ENCODE measurements around the gene ANKRD33. TPM values are rescaled to one million over a fixed set of nuclear protein-coding genes. Genes with fewer than 3 reads are reported as not detected.
A peak's percentile ranks its signal among the peaks of the same experiment; 100 is the strongest.
"Not testable (repeated sequence)": the region's sequence is repeated elsewhere in the genome, so short reads cannot be mapped to it uniquely, and the experiment has no call there.

Gene ANKRD33
- total RNA-seq, 1 experiment from 2014 or later: not detected

DNA sequence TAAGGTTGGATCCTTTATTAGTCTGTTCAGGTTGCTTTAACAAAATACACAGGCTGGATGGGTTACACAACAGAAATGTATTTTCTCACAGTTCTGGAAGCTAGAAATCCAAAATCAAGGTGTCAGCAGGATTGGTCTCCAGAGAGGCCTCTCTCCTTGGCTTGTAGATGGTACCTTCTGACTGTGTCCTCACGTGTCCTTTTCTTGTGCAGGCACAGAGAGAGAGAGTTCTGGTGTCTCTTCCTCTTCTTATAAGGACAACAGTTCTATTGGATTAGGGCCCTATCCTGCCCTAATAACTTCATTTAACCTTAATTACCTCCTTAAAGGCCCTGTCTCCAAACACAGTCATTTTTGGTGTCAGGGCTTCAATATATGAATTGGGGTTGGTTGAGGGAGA is 4.6 kb upstream of the ANKRD33 start:
- Histone ChIP-seq H3K4me1 (ENCODE audit: low read length) (no peaks in the 10 kb centered on the region), H3K9ac (ENCODE audit: low read length) (no peak overlapping the region), H3K9me2 (replicated peaks; ENCODE audit: insufficient read depth, low read length) (no peaks in the 10 kb centered on the region), H2AFZ (ENCODE audit: low read length) (no peak overlapping the region), H3K79me2 (ENCODE audit: low read length) (no peaks in the 10 kb centered on the region), H3K9me3 (ENCODE audit: low read length) (no peaks in the 10 kb centered on the region), H3K27me3 (ENCODE audit: low read length) (no peaks in the 10 kb centered on the region), H3K4me3 (ENCODE audit: low read length) (no peak overlapping the region), H3K4me2 (ENCODE audit: low read depth, low read length, poor library complexity, severe bottlenecking) (no peak overlapping the region), H3K27ac (ENCODE audit: low read length) (no peak overlapping the region), H4K20me1 (ENCODE audit: insufficient read depth, low read depth, low read length) (no peaks in the 10 kb centered on the region), H3K36me3 (ENCODE audit: insufficient read depth, low read length) (no peaks in the 10 kb centered on the region)
- no peak for DNase-seq

GRCh38 chr12:51883998-51884675 is 3.8 kb upstream of the ANKRD33 start:
- Histone ChIP-seq H3K4me2 (ENCODE audit: low read depth, low read length, poor library complexity, severe bottlenecking) (no peak overlapping the region), H3K9me3 (ENCODE audit: low read length) (no peaks in the 10 kb centered on the region), H2AFZ (ENCODE audit: low read length) (no peak overlapping the region)

GRCh38 chr12:51884676-51885229 is 3.1 kb upstream of the ANKRD33 start:
- Histone ChIP-seq H3K9me2 (replicated peaks; ENCODE audit: insufficient read depth, low read length) (no peaks in the 10 kb centered on the region), H3K79me2 (ENCODE audit: low read length) (no peaks in the 10 kb centered on the region), H3K27me3 (ENCODE audit: low read length) (no peaks in the 10 kb centered on the region), H3K4me1 (ENCODE audit: low read length) (no peaks in the 10 kb centered on the region), H3K9ac (ENCODE audit: low read length) (no peak overlapping the region), H2AFZ (ENCODE audit: low read length) (no peak overlapping the region), H3K4me3 (ENCODE audit: low read length) (no peak overlapping the region), H4K20me1 (ENCODE audit: insufficient read depth, low read depth, low read length) (no peaks in the 10 kb centered on the region), H3K9me3 (ENCODE audit: low read length) (no peaks in the 10 kb centered on the region), H3K36me3 (ENCODE audit: insufficient read depth, low read length) (no peaks in the 10 kb centered on the region), H3K4me2 (ENCODE audit: low read depth, low read length, poor library complexity, severe bottlenecking) (no peak overlapping the region), H3K27ac (ENCODE audit: low read length) (no peak overlapping the region)
- no peak for DNase-seq

More at GRCh38 chr12:51883998-51884675, 3.8 kb upstream of the ANKRD33 start:
- Histone ChIP-seq H3K4me3 (ENCODE audit: low read length) (no peak overlapping the region), H4K20me1 (ENCODE audit: insufficient read depth, low read depth, low read length) (no peaks in the 10 kb centered on the region), H3K27me3 (ENCODE audit: low read length) (no peaks in the 10 kb centered on the region), H3K4me1 (ENCODE audit: low read length) (no peaks in the 10 kb centered on the region), H3K9ac (ENCODE audit: low read length) (no peak overlapping the region), H3K9me2 (replicated peaks; ENCODE audit: insufficient read depth, low read length) (no peaks in the 10 kb centered on the region), H3K36me3 (ENCODE audit: insufficient read depth, low read length) (no peaks in the 10 kb centered on the region), H3K79me2 (ENCODE audit: low read length) (no peaks in the 10 kb centered on the region), H3K27ac (ENCODE audit: low read length) (no peak overlapping the region)
- DNase-seq: no peak

GRCh38 chr12:51885294-51886020 is 2.4 kb upstream of the ANKRD33 start:
- H3K9ac ChIP-seq (ENCODE audit: low read length); H2AFZ ChIP-seq (ENCODE audit: low read length); H3K4me3 ChIP-seq (ENCODE audit: low read length); H3K9me3 ChIP-seq (ENCODE audit: low read length); H4K20me1 ChIP-seq (ENCODE audit: insufficient read depth, low read depth, low read length); H3K27me3 ChIP-seq (ENCODE audit: low read length); DNase-seq; H3K36me3 ChIP-seq (ENCODE audit: insufficient read depth, low read length); H3K27ac ChIP-seq (ENCODE audit: low read length); H3K9me2 ChIP-seq (replicated peaks; ENCODE audit: insufficient read depth, low read length); H3K79me2 ChIP-seq (ENCODE audit: low read length); H3K4me2 ChIP-seq (ENCODE audit: low read depth, low read length, poor library complexity, severe bottlenecking); H3K4me1 ChIP-seq (ENCODE audit: low read length): not testable (repeated sequence)

DNA sequence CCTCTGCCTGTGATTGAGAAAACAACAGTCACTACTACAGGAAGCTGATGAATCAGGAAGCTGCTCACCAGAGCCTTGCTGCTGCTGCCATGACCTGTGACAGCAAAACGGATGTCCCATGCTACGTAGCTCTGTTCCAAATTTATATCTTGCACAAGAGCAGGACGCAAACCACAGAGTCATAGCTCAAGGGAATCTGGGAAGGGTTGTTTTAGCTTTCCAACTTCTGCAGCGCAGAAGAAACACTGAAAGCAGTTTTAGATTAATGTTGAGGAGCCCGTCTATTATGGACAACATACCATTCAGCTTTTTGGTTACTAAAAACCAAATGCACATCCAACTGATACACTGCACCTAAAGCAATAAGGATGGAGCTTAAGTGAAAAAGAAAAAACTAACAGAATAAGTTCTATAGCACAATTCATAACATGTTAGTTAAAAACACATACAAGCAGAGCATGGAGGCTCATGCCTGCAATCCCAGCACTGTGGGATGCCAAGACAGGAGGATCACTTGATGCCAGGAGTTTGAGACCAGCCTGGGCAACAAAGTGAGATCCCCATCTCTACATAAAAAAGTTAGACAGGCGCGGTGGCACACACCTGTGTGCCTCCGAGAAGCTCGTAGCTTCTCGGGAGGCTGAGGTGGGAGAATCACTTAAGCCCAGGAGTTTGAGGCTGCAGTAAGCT is 1.7 kb upstream of the ANKRD33 start:
- Histone ChIP-seq H3K4me2 (ENCODE audit: low read depth, low read length, poor library complexity, severe bottlenecking) (no peak overlapping the region), H4K20me1 (ENCODE audit: insufficient read depth, low read depth, low read length) (no peaks in the 10 kb centered on the region), H3K27ac (ENCODE audit: low read length) (no peak overlapping the region), H3K9me3 (ENCODE audit: low read length) (no peaks in the 10 kb centered on the region), H3K9me2 (replicated peaks; ENCODE audit: insufficient read depth, low read length) (no peaks in the 10 kb centered on the region), H3K79me2 (ENCODE audit: low read length) (no peaks in the 10 kb centered on the region), H3K27me3 (ENCODE audit: low read length) (no peaks in the 10 kb centered on the region), H3K4me3 (ENCODE audit: low read length) (no peak overlapping the region), H2AFZ (ENCODE audit: low read length) (0 out of 2 replicates have a peak overlapping the region, but pooled peaks have one; percentile 3), H3K36me3 (ENCODE audit: insufficient read depth, low read length) (no peaks in the 10 kb centered on the region), H3K4me1 (ENCODE audit: low read length) (no peaks in the 10 kb centered on the region), H3K9ac (ENCODE audit: low read length) (no peak overlapping the region)
- DNase-seq: no peak

- Histone ChIP-seq H3K9ac (ENCODE audit: low read length) (no peak overlapping the region), H3K4me2 (ENCODE audit: low read depth, low read length, poor library complexity, severe bottlenecking) (no peak overlapping the region), H3K27me3 (ENCODE audit: low read length) (no peaks in the 10 kb centered on the region), H3K36me3 (ENCODE audit: insufficient read depth, low read length) (no peaks in the 10 kb centered on the region), H3K79me2 (ENCODE audit: low read length) (no peaks in the 10 kb centered on the region), H3K4me1 (ENCODE audit: low read length) (no peaks in the 10 kb centered on the region), H3K9me3 (ENCODE audit: low read length) (no peaks in the 10 kb centered on the region), H3K4me3 (ENCODE audit: low read length) (no peak overlapping the region), H3K27ac (ENCODE audit: low read length) (no peak overlapping the region), H3K9me2 (replicated peaks; ENCODE audit: insufficient read depth, low read length) (no peaks in the 10 kb centered on the region), H4K20me1 (ENCODE audit: insufficient read depth, low read depth, low read length) (no peaks in the 10 kb centered on the region), H2AFZ (ENCODE audit: low read length) (no peak overlapping the region)
- DNase-seq: no peak
Measured at GRCh38 chr12:51888316-51889215, 663 bp downstream of the ANKRD33 start.

GRCh38 chr12:51889216-51890132 is 1.6 kb downstream of the ANKRD33 start:
- H3K4me1 ChIP-seq (ENCODE audit: low read length): no peaks in the 10 kb centered on the region
- H3K27me3 ChIP-seq (ENCODE audit: low read length): no peaks in the 10 kb centered on the region
- H3K9me3 ChIP-seq (ENCODE audit: low read length): no peaks in the 10 kb centered on the region
- no peaks in the 10 kb centered on the region for H4K20me1 ChIP-seq (ENCODE audit: insufficient read depth, low read depth, low read length)
- DNase-seq: no peak
- no peak overlapping the region for H3K9ac ChIP-seq (ENCODE audit: low read length)
- no peaks in the 10 kb centered on the region for H3K36me3 ChIP-seq (ENCODE audit: insufficient read depth, low read length)
- no peaks in the 10 kb centered on the region for H3K9me2 ChIP-seq (replicated peaks; ENCODE audit: insufficient read depth, low read length)
- H3K4me3 ChIP-seq (ENCODE audit: low read length): no peak overlapping the region
- no peaks in the 10 kb centered on the region for H3K79me2 ChIP-seq (ENCODE audit: low read length)
- no peak overlapping the region for H2AFZ ChIP-seq (ENCODE audit: low read length)
- no peak overlapping the region for H3K27ac ChIP-seq (ENCODE audit: low read length)
- H3K4me2 ChIP-seq (ENCODE audit: low read depth, low read length, poor library complexity, severe bottlenecking): no peak overlapping the region

Measured in Karpas-422 (cell line).